H9 (cell line): ENCODE data around the gene SLC51B. TPM values are rescaled to one million over a fixed set of nuclear protein-coding genes. Genes with fewer than 3 reads are reported as not detected.

ENCODE experiments used
- DNase-seq: peaks from one replicate; pipeline ENCODE4 v3.0.0-alpha.2; 2017
- H2AFZ ChIP-seq: one replicate; pipeline ENCODE4 v1.6.1; 2013; ENCODE audit warnings: mild to moderate bottlenecking, low read length, control low read depth, moderate library complexity
- H2AK5ac ChIP-seq: 2 replicates; pipeline ENCODE4 v1.6.1; 2013; ENCODE audit warnings: low read length, control low read depth, mixed read lengths; ENCODE audit not compliant: insufficient read length
- H2BK120ac ChIP-seq: one replicate; pipeline ENCODE4 v1.6.1; 2013; ENCODE audit warnings: low read depth, mild to moderate bottlenecking, low read length, control low read depth, inconsistent platforms; ENCODE audit not compliant: poor library complexity, severe bottlenecking
- H2BK12ac ChIP-seq: 2 replicates; pipeline ENCODE4 v1.6.1; 2013; ENCODE audit warnings: low read length, control low read depth, mixed read lengths, low read depth; ENCODE audit not compliant: insufficient read length
- H2BK15ac ChIP-seq: 2 replicates; pipeline ENCODE4 v1.6.1; 2013; ENCODE audit warnings: low read depth, low read length, control low read depth
- H2BK20ac ChIP-seq: one replicate; pipeline ENCODE4 v1.6.1; 2013; ENCODE audit warnings: low read depth, mild to moderate bottlenecking, low read length, control low read depth, inconsistent platforms; ENCODE audit not compliant: poor library complexity, severe bottlenecking
- H2BK5ac ChIP-seq: 2 replicates; pipeline ENCODE4 v1.6.1; 2013; ENCODE audit warnings: low read length, control low read depth, mixed read lengths; ENCODE audit not compliant: insufficient read length
- H3K14ac ChIP-seq: 2 replicates; pipeline ENCODE4 v1.6.1; 2013; ENCODE audit warnings: low read length, control low read depth; ENCODE audit not compliant: insufficient read depth
- H3K18ac ChIP-seq: 2 replicates; pipeline ENCODE4 v1.6.1; 2013; ENCODE audit warnings: low read depth, mild to moderate bottlenecking, mixed read lengths, low read length, control low read depth; ENCODE audit not compliant: insufficient read length
- H3K23ac ChIP-seq: 2 replicates; pipeline ENCODE4 v1.6.1; 2013; ENCODE audit warnings: low read length, control low read depth, mixed read lengths, low read depth; ENCODE audit not compliant: insufficient read length
- H3K23me2 ChIP-seq: 2 replicates; pipeline ENCODE4 v1.6.1; 2013; ENCODE audit warnings: low read depth, mild to moderate bottlenecking, mixed read lengths, low read length, control low read depth; ENCODE audit not compliant: insufficient read length, poor library complexity, severe bottlenecking
- H3K27ac ChIP-seq: 2 replicates; pipeline ENCODE4 v1.5.1; 2013; ENCODE audit warnings: low read length, control low read depth, mixed read lengths, low read depth; ENCODE audit not compliant: insufficient read length
- H3K27me3 ChIP-seq: 2 replicates; pipeline ENCODE4 v1.6.1; 2013; ENCODE audit warnings: low read length, control low read depth, inconsistent platforms; ENCODE audit not compliant: insufficient read depth
- H3K4ac ChIP-seq: 2 replicates; pipeline ENCODE4 v1.6.1; 2013; ENCODE audit warnings: low read depth, mild to moderate bottlenecking, control low read depth, inconsistent platforms, low read length, moderate library complexity
- H3K4me1 ChIP-seq: 2 replicates; pipeline ENCODE4 v1.6.1; 2013; ENCODE audit warnings: low read length, control low read depth, inconsistent platforms; ENCODE audit not compliant: insufficient read depth
- H3K4me2 ChIP-seq: 2 replicates; pipeline ENCODE4 v1.6.1; 2013; ENCODE audit warnings: low read length, control low read depth, mixed read lengths; ENCODE audit not compliant: insufficient read length, insufficient read depth
- H3K56ac ChIP-seq: 2 replicates; pipeline ENCODE4 v1.6.1; 2013; ENCODE audit warnings: low read depth, mild to moderate bottlenecking, mixed read lengths, low read length, control low read depth; ENCODE audit not compliant: insufficient read length
- H3K79me1 ChIP-seq: 2 replicates; pipeline ENCODE4 v1.6.1; 2013; ENCODE audit warnings: low read depth, mild to moderate bottlenecking, moderate library complexity, low read length, control low read depth, inconsistent platforms; ENCODE audit not compliant: insufficient read depth, poor library complexity, severe bottlenecking
- H3K79me2 ChIP-seq: 2 replicates; pipeline ENCODE4 v1.6.1; 2013; ENCODE audit warnings: low read length, control low read depth, inconsistent platforms; ENCODE audit not compliant: insufficient read depth
- H3K9ac ChIP-seq: 2 replicates; pipeline ENCODE4 v1.6.1; 2013; ENCODE audit warnings: low read length, control low read depth, mixed read lengths; ENCODE audit not compliant: insufficient read length; ENCODE audit errors: extremely low read depth
- H3K9me3 ChIP-seq: one replicate; pipeline ENCODE4 v1.6.1; 2013; ENCODE audit warnings: low read depth, low read length, inconsistent platforms; ENCODE audit not compliant: control insufficient read depth
- H3T11ph ChIP-seq: one replicate; pipeline ENCODE4 v1.6.1; 2013; ENCODE audit warnings: mild to moderate bottlenecking, low read length, control low read depth, inconsistent platforms
- H4K20me1 ChIP-seq: one replicate; pipeline ENCODE4 v1.6.1; 2013; ENCODE audit not compliant: control insufficient read depth, insufficient read length, insufficient read depth
- H4K5ac ChIP-seq: 2 replicates; pipeline ENCODE4 v1.6.1; 2013; ENCODE audit warnings: low read depth, mild to moderate bottlenecking, mixed read lengths, low read length, control low read depth; ENCODE audit not compliant: insufficient read length
- H4K8ac ChIP-seq: replicated peaks from 2 replicates; pipeline ENCODE4 v1.6.1; 2013; ENCODE audit warnings: low read length, control low read depth, mixed read lengths, low read depth; ENCODE audit not compliant: insufficient read length
- H4K91ac ChIP-seq: 2 replicates; pipeline ENCODE4 v1.6.1; 2013; ENCODE audit warnings: low read depth, mild to moderate bottlenecking, moderate library complexity, mixed read lengths, low read length, control low read depth; ENCODE audit not compliant: insufficient read length
- H3K27ac Mint-ChIP-seq, 3 experiments: 2 replicates in 2 of 3; 3 replicates in 1 of 3; pipeline ENCODE4 v1.8.0; 2020 to 2021; ENCODE audit warnings: mixed read lengths in 3 of 3, mild to moderate bottlenecking in 1 of 3, moderate library complexity in 1 of 3
- H3K27me3 Mint-ChIP-seq: 2 replicates; pipeline ENCODE4 v1.8.0; 2021; ENCODE audit warnings: low read depth, mild to moderate bottlenecking, moderate library complexity, mixed read lengths
- H3K36me3 Mint-ChIP-seq, 3 experiments: 2 replicates in 2 of 3; 3 replicates in 1 of 3; pipeline ENCODE4 v1.8.0; 2020 to 2021; ENCODE audit warnings: low read depth in 3 of 3, mixed read lengths in 3 of 3; ENCODE audit not compliant: insufficient read depth in 1 of 3
- H3K4me1 Mint-ChIP-seq, 2 experiments: 2 replicates each; pipeline ENCODE4 v1.8.0; 2020; ENCODE audit warnings: mixed read lengths in 2 of 2
- H3K4me3 Mint-ChIP-seq, 2 experiments: 2 replicates in 1 of 2; 3 replicates in 1 of 2; pipeline ENCODE4 v1.8.0; 2020 to 2021; ENCODE audit warnings: mild to moderate bottlenecking in 2 of 2, mixed read lengths in 2 of 2, moderate library complexity in 1 of 2
- H3K9me3 Mint-ChIP-seq, 2 experiments: 2 replicates in 1 of 2; 3 replicates in 1 of 2; pipeline ENCODE4 v1.8.0; 2020; ENCODE audit warnings: mild to moderate bottlenecking in 2 of 2, mixed read lengths in 2 of 2, moderate library complexity in 1 of 2
- CTCF ChIP-seq: fragments of 200-600 bp; sonication (generic); conservative IDR thresholded peaks from 3 replicates; pipeline ENCODE4 v1.8.0; 2021; ENCODE audit warnings: antibody characterized with exemption, mild to moderate bottlenecking
- WGBS: extraction: QIAGEN DNeasy Blood & Tissue Kit; methylation state at CpG from one replicate; pipeline ENCODE4 v1.1.7; 2013; ENCODE audit warnings: missing lambda C conversion rate, low lambda C conversion rate, mixed read lengths; ENCODE audit not compliant: insufficient read length; ENCODE audit errors: extremely low coverage; 5-methylcytosine and 5-hydroxymethylcytosine counted together
- total RNA-seq: library from RNA; stranded (reverse); gene quantifications from 2 replicates; pipeline ENCODE4 v1.2.1, GENCODE V29; 2021

Gene SLC51B
- total RNA-seq, 1 experiment from 2014 or later, result not detected

GRCh38 chr15:65101411-65101890 lies 56.3 kb downstream of the SLC51B start:
- Histone ChIP-seq H3K14ac (peak overlapping the region; percentile 38; the same call in 1 of the 2 replicates), H2BK12ac (no peak overlapping the region), H3K4me1 (no peaks in the 10 kb centered on the region), H2BK120ac (no peak overlapping the region), H3K18ac (no peak overlapping the region), H2BK15ac (no peak overlapping the region), H4K91ac (no peak overlapping the region), H3K79me1 (no peaks in the 10 kb centered on the region), H3K27ac (no peak overlapping the region), H2BK5ac (no peak overlapping the region), H2AK5ac (no peak overlapping the region), H3K79me2 (no peaks in the 10 kb centered on the region), H3K4me2 (no peak overlapping the region), H3K23me2 (peaks cover 3% of the 10 kb centered on the region), H4K5ac (no peak overlapping the region), H3K9me3 (no peaks in the 10 kb centered on the region), H2AFZ (no peak overlapping the region), H3K9ac (no peak overlapping the region), H3K27me3 (no peaks in the 10 kb centered on the region), H3K4ac (no peak overlapping the region), H3T11ph (no peak overlapping the region), H3K23ac (no peak overlapping the region), H2BK20ac (no peak overlapping the region), H4K20me1 (no peaks in the 10 kb centered on the region), H4K8ac (no peak overlapping the region), H3K56ac (no peak overlapping the region)
- WGBS, result no CpG with 5 or more reads among the region's 9 CpGs
- Mint-ChIP-seq H3K36me3 (peaks cover 6 to 20% (median 8%) of the 10 kb centered on the region in 3 experiments; a peak in 6 of 7 replicates), H3K4me1 (peaks cover 4% of the 10 kb centered on the region in 2 experiments; a peak in 3 of 4 replicates), H3K27ac (peak overlapping the region; percentile 16 to 91 (median 34); a peak in 4 of 7 replicates), H3K9me3 (no peaks in the 10 kb centered on the region), H3K27me3 (no peaks in the 10 kb centered on the region), H3K4me3 (peak overlapping the region in 1 of 2 experiments; percentile 81; a peak in 4 of 5 replicates)
- peak; percentile 94 for TF ChIP-seq CTCF
- peak; percentile 87 for DNase-seq
